Peyer's patch (tissue), 4 donors: ENCODE measurements around the gene CDX1.

Source experiments
- CTCF ChIP-seq, 6 experiments: fragments of 450-650 bp in 4 of 6; fragments of 200-600 bp in 2 of 6; sonication (generic) in 1 of 6; IDR thresholded peaks; one replicate each; pipeline ENCODE4 v1.5.1; 2017 to 2019; ENCODE audit warnings: antibody characterized with exemption in 6 of 6, mild to moderate bottlenecking in 3 of 6, moderate library complexity in 1 of 6
- POLR2A ChIP-seq, 2 donors: fragments of 450-650 bp; IDR thresholded peaks; one replicate each; pipeline ENCODE4 v1.5.1; 2017; ENCODE audit warnings: antibody characterized with exemption in 2 of 2, mild to moderate bottlenecking in 2 of 2, moderate library complexity in 2 of 2

DNA sequence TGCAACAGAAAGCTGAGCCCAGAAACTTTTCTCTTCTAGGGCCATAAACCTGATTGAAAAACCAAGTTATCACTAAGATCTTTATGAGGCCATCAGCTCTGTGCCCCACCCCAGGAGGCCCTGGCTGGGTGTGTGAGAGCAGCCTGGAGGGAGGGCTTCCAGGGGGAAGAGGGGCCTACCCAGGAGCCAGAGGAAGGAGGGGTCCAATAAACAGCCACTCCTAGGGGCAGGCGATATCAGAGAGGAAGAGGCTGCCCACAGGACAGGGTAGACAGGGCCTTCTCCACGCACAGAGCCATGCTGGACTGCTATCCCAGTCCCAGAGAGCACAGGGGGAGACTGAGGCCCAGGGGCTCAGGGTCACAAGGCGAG, 4.5 kb upstream of the CDX1 start:
- TF ChIP-seq CTCF (IDR thresholded peaks at IDR 0.05) (no peak), POLR2A (IDR thresholded peaks at IDR 0.05) (peak; percentile 74 to 91)
